Ovary (tissue), 9 donors: ENCODE results near the gene LSP1. TPM values are rescaled to one million over a fixed set of nuclear protein-coding genes. Genes with fewer than 3 reads are reported as not detected.

Experiments
- DNase-seq, 5 donors: peaks; one replicate each; pipeline ENCODE4 v3.0.0-alpha.2; 2019 to 2020
- H3K27ac ChIP-seq, 2 donors: fragments of 200-600 bp; one replicate each; pipeline versions ENCODE4 v1.5.1 to v1.8.0; 2019 to 2022
- H3K27me3 ChIP-seq: fragments of 200-600 bp; one replicate; pipeline ENCODE4 v1.8.0; 2022
- H3K36me3 ChIP-seq: fragments of 200-600 bp; sonication (generic); one replicate; pipeline ENCODE4 v1.5.1; 2019
- H3K4me1 ChIP-seq: one replicate; pipeline ENCODE4 v1.8.1; 2013; ENCODE audit warnings: mild to moderate bottlenecking, moderate library complexity; ENCODE audit not compliant: insufficient read depth
- H3K4me3 ChIP-seq: fragments of 200-600 bp; sonication (generic); one replicate; pipeline ENCODE4 v1.5.1; 2017
- H3K9me3 ChIP-seq, 2 donors: fragments of 200-600 bp in 1 of 2; sonication (generic) in 1 of 2; one replicate each; pipeline versions ENCODE4 v1.5.1 to v1.8.1; 2013 to 2019; ENCODE audit warnings: mild to moderate bottlenecking in 1 of 2, moderate library complexity in 1 of 2
- CTCF ChIP-seq, 3 donors: fragments of 450-650 bp in 2 of 3; fragments of 200-600 bp in 1 of 3; IDR thresholded peaks; one replicate each; pipeline versions ENCODE4 v1.5.1 to v1.8.0; 2016 to 2022; ENCODE audit warnings: antibody characterized with exemption in 3 of 3, mild to moderate bottlenecking in 1 of 3
- EP300 ChIP-seq: sonication (generic); formaldehyde crosslinking; IDR thresholded peaks from one replicate; pipeline ENCODE4 v1.6.1; 2017; ENCODE audit warnings: antibody characterized with exemption
- POLR2A ChIP-seq: fragments of 450-650 bp; IDR thresholded peaks from one replicate; pipeline ENCODE4 v1.6.1; 2017; ENCODE audit warnings: antibody characterized with exemption, mild to moderate bottlenecking, moderate library complexity
- WGBS, 3 donors: extraction: QIAGEN DNeasy Blood & Tissue Kit in 1 of 3; methylation state at CpG; one replicate each; pipeline versions ENCODE4 v1.1.5 to v1.1.7; 2013 to 2017; 5-methylcytosine and 5-hydroxymethylcytosine counted together
- intact Hi-C, 4 donors: fragments of 100-400 bp; cut with DNase I; formaldehyde crosslinking; loops; one replicate each; pipeline versions ENCODE4 v1.11.0 to v1.15.1; 2022 to 2023
- polyA plus RNA-seq, 2 donors: library from polyadenylated mRNA; stranded (reverse); fragments of 200-250 nt in 1 of 2; fragments of 350-450 nt in 1 of 2; fragmentation: Illumina TruSeq in 1 of 2; extraction: RNeasy Lipid Tissue Mini Kit (QIAGEN cat#74804) in 1 of 2; gene quantifications; one replicate each; pipeline ENCODE4 v1.2.3, GENCODE V29; 2013 to 2014
- total RNA-seq, 7 donors: library from RNA; depleted of rRNA in 2 of 7; stranded (reverse); fragments of >200 nt in 2 of 7; fragmentation: NEBNext Ultra II Directional in 3 of 7; extraction: Animal tissue kit (Norgen Biotek cat#: 25700) in 3 of 7; gene quantifications; one replicate each; pipeline versions ENCODE4 v1.1.0 to v1.2.4, GENCODE V29; 2016 to 2023
- donor health status: DM: no; HTN: no; CAD: no; lungs with moderate emphysema.
- donor health status: DM: no; HTN: no; CAD: no.
- donor health status: Bipolar disorder and iron deficiency.
- donor health status: DM: yes; HTN: yes; CAD: no.
- donor health status: DM: no; HTN: no; CAD: no.
- donor health status: DM: yes; HTN: yes; CAD: no.

LSP1 gene
- total and polyA plus RNA-seq, 9 donors = 3.5 to 22.0 (median 9.0) TPM

GRCh38 chr11:1819074-1819473 lies 33.8 kb upstream of the LSP1 start:
- DNase-seq = no peak
- Histone ChIP-seq H3K27me3 (no peaks in the 10 kb centered on the region), H3K9me3 (no peaks in the 10 kb centered on the region), H3K4me1 (no peaks in the 10 kb centered on the region), H3K4me3 (no peak overlapping the region), H3K27ac (no peak overlapping the region), H3K36me3 (no peaks in the 10 kb centered on the region)
- 56 to 91% (median 75%) methylated on average over 3 of the region's 3 CpGs for WGBS, 3 donors
- intact Hi-C loops = no loop called here
- TF ChIP-seq EP300 = no peak
- TF ChIP-seq POLR2A = no peak
- TF ChIP-seq CTCF (IDR thresholded peaks at IDR 0.05) = no peak

GRCh38 chr11:1820463-1821325 lies 32.2 kb upstream of the LSP1 start:
- DNase-seq = no peak
- H3K4me3 ChIP-seq = no peak overlapping the region
- H3K4me1 ChIP-seq = no peaks in the 10 kb centered on the region
- H3K27me3 ChIP-seq = no peaks in the 10 kb centered on the region
- no peaks in the 10 kb centered on the region for H3K36me3 ChIP-seq
- intact Hi-C loops = no loop called here
- WGBS, 3 donors = 65 to 67% (median 66%) methylated on average over 14 of the region's 14 CpGs
- H3K9me3 ChIP-seq = no peaks in the 10 kb centered on the region
- TF ChIP-seq POLR2A = no peak
- TF ChIP-seq CTCF (IDR thresholded peaks at IDR 0.05) = no peak
- no peak for TF ChIP-seq EP300
- H3K27ac ChIP-seq = no peak overlapping the region

- H3K4me1 ChIP-seq = no peaks in the 10 kb centered on the region
- intact Hi-C loops = no loop called here
These were observed 31.3 kb upstream of the LSP1 start for GRCh38 chr11:1821562-1821961.

GRCh38 chr11:1822648-1823375 lies 30.1 kb upstream of the LSP1 start:
- no peak overlapping the region for H3K27ac ChIP-seq
- WGBS, 3 donors = 81 to 92% (median 83%) methylated on average over 8 of the region's 8 CpGs
- no peaks in the 10 kb centered on the region for H3K27me3 ChIP-seq
- no peaks in the 10 kb centered on the region for H3K36me3 ChIP-seq
- no peaks in the 10 kb centered on the region for H3K4me1 ChIP-seq
- no peaks in the 10 kb centered on the region for H3K9me3 ChIP-seq
- TF ChIP-seq CTCF (IDR thresholded peaks at IDR 0.05) = no peak
- no peak for TF ChIP-seq POLR2A
- TF ChIP-seq EP300 = no peak
- DNase-seq = no peak
- no peak overlapping the region for H3K4me3 ChIP-seq
- intact Hi-C loops = no loop called here

More at GRCh38 chr11:1821562-1821961, 31.3 kb upstream of the LSP1 start:
- Histone ChIP-seq H3K9me3 (no peaks in the 10 kb centered on the region), H3K27ac (no peak overlapping the region), H3K27me3 (no peaks in the 10 kb centered on the region), H3K4me3 (no peak overlapping the region), H3K36me3 (no peaks in the 10 kb centered on the region)
- no peak for TF ChIP-seq CTCF (IDR thresholded peaks at IDR 0.05)
- no peak for TF ChIP-seq EP300
- no peak for TF ChIP-seq POLR2A
- DNase-seq = no peak
